DMS114 treated with DMSO at 0.1 percent for 48 hours (cell line): ENCODE results near the gene VCP.
"Not testable (repeated sequence)": the region's sequence is repeated elsewhere in the genome, so short reads cannot be mapped to it uniquely, and the experiment has no call there.

ENCODE experiments used
- DNase-seq: peaks from one replicate; lab custom pipeline; 2025; ENCODE audit not compliant: unreplicated experiment; lab: John Stamatoyannopoulos, UW

Gene VCP

GRCh38 chr9:35026671-35027070 lies 45.8 kb downstream of the VCP start:
- DNase-seq = no peak

GRCh38 chr9:35023443-35023842 lies 49.0 kb downstream of the VCP start:
- DNase-seq = not testable (repeated sequence)

DNA sequence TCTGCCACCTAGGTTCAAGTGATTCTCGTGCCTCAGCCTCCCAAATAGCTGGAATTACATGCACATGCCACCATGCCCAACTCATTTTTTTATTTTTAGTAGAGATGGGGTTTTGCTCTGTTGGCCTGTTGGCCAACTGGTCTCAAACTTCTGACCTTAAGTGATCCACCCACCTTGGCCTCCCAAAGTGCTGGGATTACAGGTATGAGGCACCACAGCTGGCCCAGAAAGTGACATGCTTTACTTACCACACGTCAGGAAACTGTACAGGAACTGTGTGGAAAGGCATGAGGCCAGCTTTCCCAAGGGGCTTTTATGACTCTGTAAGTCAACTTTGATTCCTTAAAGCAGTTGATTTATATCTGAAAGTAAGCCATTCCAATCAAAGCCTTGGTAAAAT lies 57.9 kb downstream of the VCP start:
- no peak for DNase-seq

GRCh38 chr9:35010351-35010958 lies 62.0 kb downstream of the VCP start:
- DNase-seq = no peak
